HG02610 (cell line): ENCODE results near the gene GPX8.

Experiments
- ATAC-seq: cut with Tn5 transposase; IDR thresholded peaks from one replicate; pipeline ENCODE4 v1.9.1; 2021; ENCODE audit warnings: mild to moderate bottlenecking, moderate library complexity; ENCODE audit not compliant: unreplicated experiment

GPX8 gene

DNA sequence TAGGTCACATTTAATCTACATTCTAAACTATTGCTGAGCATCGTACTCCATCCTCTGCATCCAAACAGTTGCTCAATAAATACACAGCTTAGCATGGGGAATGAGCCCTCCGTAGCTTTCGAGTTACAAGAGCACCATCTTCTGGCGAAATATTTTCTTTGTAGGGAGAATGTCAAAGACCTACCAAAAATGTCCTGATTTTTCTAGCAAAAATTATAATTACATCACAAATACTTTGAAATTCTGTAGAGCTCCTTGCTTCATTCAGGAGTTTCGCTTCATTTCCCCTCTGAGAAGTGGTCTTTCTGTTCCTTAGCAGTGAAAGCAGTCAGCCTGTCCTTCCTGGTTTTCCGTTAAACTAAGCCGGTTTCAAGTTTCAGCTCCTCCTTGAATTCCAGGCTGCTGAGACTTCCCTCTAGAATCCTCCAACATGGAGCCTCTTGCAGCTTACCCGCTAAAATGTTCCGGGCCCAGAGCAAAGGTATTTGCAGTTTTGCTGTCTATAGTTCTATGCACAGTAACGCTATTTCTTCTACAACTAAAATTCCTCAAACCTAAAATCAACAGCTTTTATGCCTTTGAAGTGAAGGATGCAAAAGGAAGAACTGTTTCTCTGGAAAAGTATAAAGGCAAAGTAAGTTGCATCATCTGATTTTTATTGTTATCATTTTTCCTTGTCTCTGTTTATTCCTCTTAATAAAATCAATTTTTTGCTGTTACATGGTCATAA lies at the start of gene GPX8:
GPX8 (plus strand) TSS at position 409 of the 730 bp plus-strand sequence; CDS start at position 431, 22 bp downstream.
- ATAC-seq, result no peak

GRCh38 chr5:55110217-55110616 lies 49.8 kb upstream of the GPX8 start:
- no peak for ATAC-seq

- no peak for ATAC-seq
These were observed 46.6 kb upstream of the GPX8 start for GRCh38 chr5:55113327-55113726.

GRCh38 chr5:55114061-55114460 lies 45.9 kb upstream of the GPX8 start:
- no peak for ATAC-seq

GRCh38 chr5:55123365-55123764 lies 36.6 kb upstream of the GPX8 start:
- no peak for ATAC-seq

- ATAC-seq, result no peak
These were observed 25.8 kb upstream of the GPX8 start for GRCh38 chr5:55134053-55134722.

DNA sequence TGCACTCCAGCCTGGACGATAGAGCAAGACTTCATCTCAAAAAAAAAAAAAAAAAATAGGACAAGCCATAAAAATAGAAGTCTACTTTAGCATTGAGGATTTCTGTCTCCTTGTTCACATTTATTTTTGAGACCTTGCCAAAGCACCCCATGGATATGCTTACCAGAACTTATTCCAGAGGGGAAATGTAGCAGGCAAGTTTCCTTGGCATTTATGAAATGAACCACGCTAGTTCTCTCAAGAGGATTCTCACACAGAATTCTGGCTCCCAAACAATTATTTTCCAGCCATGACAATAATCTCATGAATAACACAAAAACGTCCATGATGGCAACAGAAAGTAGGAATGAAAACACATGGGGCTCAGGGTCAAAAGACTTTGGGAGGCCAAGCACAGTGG lies 23.4 kb upstream of the GPX8 start:
- ATAC-seq, result no peak

DNA sequence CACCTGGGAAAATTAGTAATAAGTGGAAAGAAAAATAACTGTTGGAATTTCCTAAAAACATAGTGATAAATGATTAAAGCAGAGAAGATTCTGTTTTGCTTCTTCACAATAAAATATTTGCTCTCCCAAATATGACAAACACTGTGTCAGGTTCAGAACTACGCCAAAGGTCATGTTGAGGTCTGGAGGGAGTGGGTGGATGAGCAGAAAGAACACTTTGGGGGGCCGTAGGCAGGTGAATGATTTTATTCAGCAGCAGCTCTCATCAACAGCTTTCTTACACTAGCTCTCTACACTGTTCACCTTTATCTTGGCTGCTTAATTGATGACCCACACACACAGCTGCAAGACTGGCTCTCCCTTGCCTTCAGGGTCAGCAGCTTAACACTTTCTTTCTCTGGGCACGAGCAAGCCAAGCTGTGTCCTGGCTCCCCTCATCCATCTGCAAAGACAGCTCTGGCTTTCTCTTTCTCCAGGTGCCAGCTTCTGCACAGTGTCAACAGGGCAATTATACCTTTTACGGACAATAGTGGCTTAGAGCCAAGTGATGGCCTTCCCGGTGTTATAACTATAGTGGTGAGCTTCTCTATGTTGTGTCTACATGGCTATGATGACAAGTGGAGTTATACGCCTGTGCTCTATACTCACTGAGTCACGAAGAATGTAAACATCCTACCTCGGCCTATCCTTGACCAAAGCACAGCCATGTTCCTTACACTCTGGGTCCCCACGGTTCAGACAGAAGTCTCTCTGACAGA lies 18.9 kb upstream of the GPX8 start:
- ATAC-seq, result no peak

GRCh38 chr5:55141945-55142690 lies 17.9 kb upstream of the GPX8 start:
- no peak for ATAC-seq

GRCh38 chr5:55143624-55144023 lies 16.3 kb upstream of the GPX8 start:
- ATAC-seq, result no peak

DNA sequence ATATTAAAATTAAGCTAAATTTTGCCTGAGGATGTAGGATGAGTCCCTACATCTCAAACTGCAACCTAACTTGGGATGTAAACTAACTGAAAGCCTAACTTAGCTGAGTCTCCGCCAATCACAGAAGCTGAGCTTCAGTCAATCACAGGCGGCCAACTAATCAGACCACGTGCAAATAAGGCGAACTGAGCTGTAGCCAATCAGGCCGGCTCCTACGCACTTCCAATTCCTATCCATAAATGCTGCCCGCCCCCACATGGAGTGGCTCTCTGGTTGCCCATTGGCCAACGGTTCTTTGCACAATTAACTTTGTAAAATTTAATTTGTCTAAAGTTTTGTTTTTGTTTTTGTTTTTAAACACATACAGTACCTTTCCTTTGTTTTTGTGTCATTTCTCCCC lies 13.9 kb upstream of the GPX8 start:
- ATAC-seq, result no peak

- ATAC-seq, result peak; percentile 87
These were observed 13.3 kb upstream of the GPX8 start for GRCh38 chr5:55146543-55147151.

DNA sequence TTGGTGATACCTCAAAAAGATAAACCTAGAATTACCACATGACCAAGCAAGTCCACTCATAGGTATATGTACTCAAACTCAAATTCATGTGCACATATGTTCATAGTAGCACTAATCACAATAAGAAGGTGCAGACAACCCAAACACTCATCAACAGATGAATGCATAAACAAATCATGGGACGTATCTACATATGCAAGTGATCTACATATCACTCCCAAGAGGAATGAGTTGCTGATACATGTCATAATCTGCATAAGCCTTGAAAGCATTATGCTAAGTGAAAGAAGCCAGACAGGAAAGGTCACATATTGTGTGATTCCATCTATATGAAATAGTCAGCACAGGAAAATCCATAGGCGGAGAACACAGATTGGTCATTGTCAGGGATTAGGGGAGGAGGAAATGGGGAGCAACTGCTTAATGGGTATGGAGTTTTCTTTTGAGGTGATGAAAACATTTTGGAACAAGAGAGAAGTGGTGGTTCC lies 10.6 kb upstream of the GPX8 start:
- ATAC-seq, result no peak

- no peak for ATAC-seq
These were observed 7.8 kb upstream of the GPX8 start for GRCh38 chr5:55151923-55152842.

- ATAC-seq, result no peak
These were observed 5.1 kb upstream of the GPX8 start for GRCh38 chr5:55154873-55155272.

- ATAC-seq, result no peak
These were observed 680 bp downstream of the GPX8 start for GRCh38 chr5:55160493-55161209.

DNA sequence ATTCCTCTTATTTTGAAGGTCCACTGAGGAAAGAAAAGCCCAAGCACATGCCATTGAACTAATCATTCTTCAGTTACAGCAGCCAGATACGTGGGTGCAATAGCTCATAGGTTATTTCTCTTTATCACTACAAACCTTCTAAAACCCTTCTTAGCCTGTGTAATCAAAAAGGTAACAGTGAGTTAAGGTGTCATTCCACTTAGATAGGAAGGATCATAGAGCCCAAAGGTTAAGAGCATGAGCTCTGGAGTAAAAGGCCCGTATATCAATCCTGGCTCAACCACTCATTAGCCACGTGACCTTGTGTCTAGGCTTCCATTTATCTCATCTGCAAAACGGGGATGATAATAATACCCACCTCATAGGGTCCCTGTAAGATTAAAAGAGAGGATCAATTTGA lies 2.7 kb downstream of the GPX8 start:
- no peak for ATAC-seq

DNA sequence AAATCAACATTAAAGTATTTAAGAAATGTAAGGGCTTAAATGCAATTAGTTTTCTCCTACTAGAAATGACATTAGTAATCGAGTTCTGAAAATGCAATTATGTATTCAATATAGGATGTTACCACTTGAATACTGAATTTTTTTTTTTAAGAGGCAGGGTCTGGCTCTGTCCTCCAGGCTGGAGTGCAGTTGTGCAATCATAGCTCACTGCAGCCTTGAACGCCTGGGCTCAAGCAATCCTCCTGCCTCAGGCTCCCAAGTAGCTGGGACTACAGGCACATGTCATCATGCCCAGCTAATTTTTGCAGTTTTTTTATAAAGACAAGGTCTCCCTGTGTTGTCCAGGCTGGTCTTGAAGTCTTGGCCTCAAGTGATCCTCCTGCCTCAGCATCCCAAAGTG lies 11.5 kb downstream of the GPX8 start:
- no peak for ATAC-seq
